Sigmoid colon (tissue), 4 donors: Measurements from ENCODE around the gene AQP1.

Experiments
- CTCF ChIP-seq, 4 experiments: fragments of 450-650 bp in 3 of 4; fragments of 200-600 bp in 1 of 4; IDR thresholded peaks; one replicate each; pipeline ENCODE4 v1.5.1; 2016 to 2019; ENCODE audit warnings: antibody characterized with exemption in 4 of 4, mild to moderate bottlenecking in 3 of 4, moderate library complexity in 2 of 4
- EP300 ChIP-seq, 4 donors: sonication (generic); formaldehyde crosslinking; IDR thresholded peaks; one replicate each; pipeline ENCODE4 v1.6.1; 2017; ENCODE audit warnings: antibody characterized with exemption in 4 of 4
- POLR2A ChIP-seq, 2 donors: fragments of 450-650 bp; IDR thresholded peaks; one replicate each; pipeline ENCODE4 v1.6.1; 2016; ENCODE audit warnings: antibody characterized with exemption in 2 of 2, mild to moderate bottlenecking in 2 of 2, moderate library complexity in 2 of 2

GRCh38 chr7:30923009-30923773 lies 11.5 kb downstream of the AQP1 start:
- TF ChIP-seq CTCF (IDR thresholded peaks at IDR 0.05): no peak
- no peak for TF ChIP-seq POLR2A (IDR thresholded peaks at IDR 0.05)
- no peak for TF ChIP-seq EP300 (IDR thresholded peaks at IDR 0.05)
